Right lobe of liver (tissue), 4 donors: ENCODE results near the gene MAP3K12.
"Not testable (repeated sequence)": the region's sequence is repeated elsewhere in the genome, so short reads cannot be mapped to it uniquely, and the experiment has no call there.

Experiments used
- POLR2A ChIP-seq: fragments of 450-650 bp; IDR thresholded peaks from one replicate; pipeline ENCODE4 v1.6.1; 2017; ENCODE audit warnings: antibody characterized with exemption, mild to moderate bottlenecking
- TF ChIP-seq, protein P1 (sequence below), 4 donors: fragments of 200-600 bp in 3 of 4; fragments of 450-650 bp in 1 of 4; IDR thresholded peaks; one replicate each; pipeline versions ENCODE4 v1.5.1 to v1.8.0; 2016 to 2022; ENCODE audit warnings: antibody characterized with exemption in 4 of 4, mild to moderate bottlenecking in 2 of 4
- donor health status: DM: no; HTN: no; CAD: no.
- donor health status: DM: no; HTN: no; CAD: no.
- donor health status: DM: no; HTN: yes; CAD: no.

DNA sequence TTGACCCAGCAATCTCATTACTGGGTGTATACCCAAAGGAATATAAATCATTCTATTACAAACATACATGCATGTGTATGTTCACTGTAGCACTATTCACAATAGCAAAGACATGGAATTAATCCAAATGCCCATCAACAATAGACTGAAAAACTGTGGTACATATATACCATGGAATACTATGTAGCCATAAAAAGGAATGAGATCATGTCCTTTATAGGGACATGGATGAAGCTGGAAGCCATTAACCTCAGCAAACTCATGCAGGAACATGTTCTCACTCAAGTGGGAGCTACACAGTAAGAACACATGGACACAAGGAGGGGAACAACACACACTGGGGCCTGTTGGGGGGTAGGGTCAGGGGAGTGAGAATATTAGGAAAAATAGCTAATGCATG is 59.7 kb downstream of the MAP3K12 start:
- TF ChIP-seq, protein P1, sequence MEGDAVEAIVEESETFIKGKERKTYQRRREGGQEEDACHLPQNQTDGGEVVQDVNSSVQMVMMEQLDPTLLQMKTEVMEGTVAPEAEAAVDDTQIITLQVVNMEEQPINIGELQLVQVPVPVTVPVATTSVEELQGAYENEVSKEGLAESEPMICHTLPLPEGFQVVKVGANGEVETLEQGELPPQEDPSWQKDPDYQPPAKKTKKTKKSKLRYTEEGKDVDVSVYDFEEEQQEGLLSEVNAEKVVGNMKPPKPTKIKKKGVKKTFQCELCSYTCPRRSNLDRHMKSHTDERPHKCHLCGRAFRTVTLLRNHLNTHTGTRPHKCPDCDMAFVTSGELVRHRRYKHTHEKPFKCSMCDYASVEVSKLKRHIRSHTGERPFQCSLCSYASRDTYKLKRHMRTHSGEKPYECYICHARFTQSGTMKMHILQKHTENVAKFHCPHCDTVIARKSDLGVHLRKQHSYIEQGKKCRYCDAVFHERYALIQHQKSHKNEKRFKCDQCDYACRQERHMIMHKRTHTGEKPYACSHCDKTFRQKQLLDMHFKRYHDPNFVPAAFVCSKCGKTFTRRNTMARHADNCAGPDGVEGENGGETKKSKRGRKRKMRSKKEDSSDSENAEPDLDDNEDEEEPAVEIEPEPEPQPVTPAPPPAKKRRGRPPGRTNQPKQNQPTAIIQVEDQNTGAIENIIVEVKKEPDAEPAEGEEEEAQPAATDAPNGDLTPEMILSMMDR (IDR thresholded peaks at IDR 0.05) = not testable (repeated sequence)
- TF ChIP-seq POLR2A = not testable (repeated sequence)
